HEK293 (cell line): Measurements from ENCODE around the gene MYO5B.
"Not testable (repeated sequence)": the region's sequence is repeated elsewhere in the genome, so short reads cannot be mapped to it uniquely, and the experiment has no call there.

ENCODE experiments used
- KLF1 ChIP-seq: fragments of 450-650 bp; formaldehyde crosslinking; IDR thresholded peaks from 2 replicates; pipeline ENCODE4 v1.5.1; 2016; ENCODE audit warnings: missing biosample characterization, missing genetic modification characterization
- PATZ1 ChIP-seq: fragments of 450-650 bp; formaldehyde crosslinking; IDR thresholded peaks from 2 replicates; pipeline ENCODE4 v1.5.1; 2016; ENCODE audit warnings: missing biosample characterization, missing genetic modification characterization
- SP2 ChIP-seq: fragments of 450-650 bp; formaldehyde crosslinking; IDR thresholded peaks from 2 replicates; pipeline ENCODE4 v1.5.1; 2016; ENCODE audit warnings: missing biosample characterization, missing genetic modification characterization
- ZNF114 ChIP-seq: fragments of 450-650 bp; formaldehyde crosslinking; IDR thresholded peaks from 2 replicates; pipeline ENCODE4 v1.5.0; 2017; ENCODE audit warnings: missing biosample characterization, missing genetic modification characterization
- ZNF184 ChIP-seq: fragments of 450-650 bp; IDR thresholded peaks from 2 replicates; pipeline ENCODE4 v1.5.1; 2018; ENCODE audit warnings: missing biosample characterization, mild to moderate bottlenecking, missing genetic modification characterization
- ZNF248 ChIP-seq: fragments of 450-650 bp; formaldehyde crosslinking; IDR thresholded peaks from 2 replicates; pipeline ENCODE4 v1.5.1; 2017; ENCODE audit warnings: missing biosample characterization, missing genetic modification characterization
- ZNF274 ChIP-seq, 2 experiments: fragments of 200-500 bp in 1 of 2; fragments of 450-650 bp in 1 of 2; sonication (Bioruptor generic) in 1 of 2; formaldehyde crosslinking in 1 of 2; IDR thresholded peaks; 2 replicates each; pipeline versions ENCODE4 v1.5.1 to v1.6.1; 2014 to 2016; ENCODE audit warnings: borderline replicate concordance in 1 of 2, inconsistent platforms in 1 of 2, low read length in 1 of 2, missing biosample characterization in 1 of 2, missing genetic modification characterization in 1 of 2
- TF ChIP-seq, protein P1 (sequence below): fragments of 450-650 bp; formaldehyde crosslinking; IDR thresholded peaks from 2 replicates; pipeline ENCODE4 v1.5.1; 2016; ENCODE audit warnings: missing biosample characterization, missing genetic modification characterization

GRCh38 chr18:49837316-49837835, 357.6 kb downstream of the MYO5B start:
- not testable (repeated sequence) for TF ChIP-seq SP2; ZNF248 (tag by site-specific recombination); ZNF274 (IDR thresholded peaks at IDR 0.05; ENCODE audit: low read length); ZNF274 (tag by site-specific recombination; IDR thresholded peaks at IDR 0.05; ENCODE audit: borderline replicate concordance); PATZ1 (tag by site-specific recombination); ZNF114 (tag by site-specific recombination); ZNF184 (tag by site-specific recombination); KLF1 (tag by site-specific recombination)
- TF ChIP-seq, protein P1, sequence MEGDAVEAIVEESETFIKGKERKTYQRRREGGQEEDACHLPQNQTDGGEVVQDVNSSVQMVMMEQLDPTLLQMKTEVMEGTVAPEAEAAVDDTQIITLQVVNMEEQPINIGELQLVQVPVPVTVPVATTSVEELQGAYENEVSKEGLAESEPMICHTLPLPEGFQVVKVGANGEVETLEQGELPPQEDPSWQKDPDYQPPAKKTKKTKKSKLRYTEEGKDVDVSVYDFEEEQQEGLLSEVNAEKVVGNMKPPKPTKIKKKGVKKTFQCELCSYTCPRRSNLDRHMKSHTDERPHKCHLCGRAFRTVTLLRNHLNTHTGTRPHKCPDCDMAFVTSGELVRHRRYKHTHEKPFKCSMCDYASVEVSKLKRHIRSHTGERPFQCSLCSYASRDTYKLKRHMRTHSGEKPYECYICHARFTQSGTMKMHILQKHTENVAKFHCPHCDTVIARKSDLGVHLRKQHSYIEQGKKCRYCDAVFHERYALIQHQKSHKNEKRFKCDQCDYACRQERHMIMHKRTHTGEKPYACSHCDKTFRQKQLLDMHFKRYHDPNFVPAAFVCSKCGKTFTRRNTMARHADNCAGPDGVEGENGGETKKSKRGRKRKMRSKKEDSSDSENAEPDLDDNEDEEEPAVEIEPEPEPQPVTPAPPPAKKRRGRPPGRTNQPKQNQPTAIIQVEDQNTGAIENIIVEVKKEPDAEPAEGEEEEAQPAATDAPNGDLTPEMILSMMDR (tag by site-specific recombination), result not testable (repeated sequence)
